ENCODE results near the gene KIF23.
A peak's percentile ranks its signal among the peaks of the same experiment; 100 is the strongest.

KIF23 gene

GRCh38 chr15:69466733-69467132 lies 52.6 kb downstream of the KIF23 start:
- DNase-seq (ENCODE audit: low spot score), result no peak

DNA sequence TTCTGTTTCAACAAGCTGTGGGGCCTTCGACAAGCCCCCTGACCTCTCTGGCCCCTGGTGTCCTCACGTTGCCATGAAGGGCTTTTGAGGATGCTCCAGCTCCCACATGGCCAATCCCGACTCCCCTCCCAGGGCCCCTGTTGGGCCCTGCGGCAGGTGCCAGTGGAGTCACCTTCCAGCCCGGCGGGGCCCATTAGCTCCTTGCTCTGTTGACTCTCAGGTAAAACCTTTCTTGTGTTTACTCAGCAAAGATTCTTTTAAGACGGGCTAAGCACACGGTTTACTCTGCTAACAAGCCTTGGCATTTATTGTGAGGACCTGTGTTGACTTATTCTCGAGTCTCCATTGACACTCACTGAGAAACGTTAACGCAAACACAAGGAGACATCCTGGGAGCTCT lies 53.5 kb downstream of the KIF23 start:
- DNase-seq (ENCODE audit: low spot score), result no peak

DNA sequence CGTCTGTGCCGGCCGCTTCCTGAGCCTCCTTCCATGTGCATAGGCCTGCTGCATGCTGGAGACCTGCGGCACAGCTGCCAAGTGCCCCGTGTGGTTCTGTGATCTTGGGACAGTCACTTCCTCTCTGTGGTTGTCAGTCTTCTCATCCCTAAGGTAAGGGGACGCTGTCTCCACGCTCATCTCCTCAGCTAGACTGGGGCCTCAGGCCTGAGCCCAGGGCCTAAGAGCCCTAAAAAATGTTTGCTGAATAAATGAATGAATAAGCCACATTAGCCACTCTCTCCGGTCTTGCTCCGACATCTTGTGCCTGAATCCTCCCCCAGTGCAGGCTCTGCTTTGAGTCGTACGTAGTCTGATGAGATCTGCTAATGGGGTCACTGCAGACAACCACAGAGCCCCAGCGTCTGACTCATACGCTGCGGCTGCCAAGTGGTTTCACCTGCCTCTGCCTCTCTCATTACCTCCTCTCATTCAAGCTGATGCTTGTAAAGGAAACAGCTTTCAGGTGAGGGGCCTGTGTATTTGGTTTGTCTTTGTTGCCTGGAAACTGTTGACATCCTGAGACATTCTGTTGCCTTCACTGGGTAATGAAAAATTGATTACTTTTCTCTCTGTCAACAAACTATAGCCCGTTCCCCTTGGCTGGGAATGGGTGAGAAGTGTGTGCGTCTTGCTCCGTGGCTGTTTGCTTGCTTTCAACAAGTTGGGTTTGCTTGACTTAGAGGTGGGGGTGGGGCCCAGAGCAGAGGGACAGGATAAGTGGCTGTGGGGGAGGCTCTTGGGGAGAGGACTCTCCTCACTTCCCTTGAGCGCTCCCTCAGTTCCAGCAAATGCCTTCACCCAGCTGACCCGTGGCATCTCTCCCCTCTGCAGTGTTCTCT lies 54.3 kb downstream of the KIF23 start:
- DNase-seq (ENCODE audit: low spot score), result no peak

DNA sequence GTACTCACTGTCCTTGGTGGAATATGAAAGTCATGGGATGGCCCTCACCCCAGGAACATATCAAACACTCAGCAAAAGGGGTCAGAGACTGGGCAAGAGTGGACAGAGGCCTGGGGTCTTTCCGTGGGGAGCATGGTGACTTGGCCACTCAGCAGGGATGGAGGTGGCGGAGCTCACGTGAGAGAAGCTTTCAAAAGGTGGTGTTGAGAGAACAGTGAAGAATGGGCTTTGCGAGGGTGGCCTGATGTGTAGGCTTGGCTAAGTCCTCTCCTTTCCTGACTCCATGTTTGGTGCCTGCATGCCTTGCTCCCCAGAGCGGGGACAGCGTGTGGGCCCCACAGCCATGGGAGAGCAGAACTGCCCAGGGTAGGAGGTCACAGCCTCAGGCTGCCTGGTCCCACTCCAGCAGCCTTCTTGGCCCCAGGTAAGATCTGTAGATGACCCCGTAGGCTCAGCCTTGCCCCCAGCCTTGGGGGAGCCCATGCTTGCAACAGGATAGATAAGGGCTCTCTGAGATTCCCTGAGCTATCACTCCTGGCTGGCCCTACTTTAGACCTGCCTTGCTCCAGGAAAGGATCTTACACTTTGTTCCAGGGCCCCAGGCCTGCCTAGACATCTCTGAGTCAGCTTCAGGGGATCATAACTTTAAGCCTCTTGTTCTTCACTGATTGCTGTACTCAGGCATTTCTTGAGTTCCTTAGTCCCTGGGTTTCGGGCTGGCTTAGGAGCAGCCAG lies 55.5 kb downstream of the KIF23 start:
- DNase-seq (ENCODE audit: low spot score), result no peak

DNA sequence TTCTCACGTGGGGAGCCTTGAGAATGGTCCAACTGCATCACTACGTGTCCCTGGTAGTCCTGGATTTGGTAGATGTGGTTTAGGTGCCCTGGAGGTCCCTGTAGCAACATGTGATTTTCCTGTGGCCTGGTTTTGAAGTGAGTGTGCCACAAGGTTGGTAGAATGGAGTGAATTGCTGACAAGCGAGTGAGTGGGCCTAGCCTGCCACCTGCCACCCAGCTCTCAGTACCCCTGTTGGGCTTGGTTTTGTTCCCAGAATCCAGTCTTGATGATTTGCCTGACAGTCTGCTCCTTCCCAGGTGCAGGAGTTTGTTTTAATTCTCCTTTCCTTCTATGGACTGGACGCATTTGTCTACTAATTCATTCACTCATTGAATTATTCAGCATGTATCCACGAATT lies 57.9 kb downstream of the KIF23 start:
- no peak for DNase-seq (ENCODE audit: low spot score)

DNA sequence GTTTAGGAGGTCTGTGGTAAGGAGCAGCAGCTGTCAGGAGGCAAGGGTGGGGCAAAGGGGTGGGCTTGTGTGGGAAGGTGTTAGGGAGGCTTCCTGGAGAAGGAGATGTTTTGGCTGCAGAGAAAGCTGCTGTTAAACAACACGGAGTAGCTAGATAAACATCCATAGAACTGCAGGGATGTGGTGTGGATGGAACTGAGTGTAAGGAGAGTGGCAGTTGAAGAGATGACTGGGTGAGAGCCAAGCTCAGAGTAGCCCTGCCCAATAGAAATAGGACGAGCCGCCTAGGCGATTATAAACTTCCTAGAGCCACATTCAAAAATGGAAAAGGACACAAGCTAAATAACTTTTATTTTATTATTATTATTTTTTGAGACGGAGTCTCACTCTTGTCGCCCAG lies 58.4 kb downstream of the KIF23 start:
- DNase-seq (ENCODE audit: low spot score), result no peak

DNA sequence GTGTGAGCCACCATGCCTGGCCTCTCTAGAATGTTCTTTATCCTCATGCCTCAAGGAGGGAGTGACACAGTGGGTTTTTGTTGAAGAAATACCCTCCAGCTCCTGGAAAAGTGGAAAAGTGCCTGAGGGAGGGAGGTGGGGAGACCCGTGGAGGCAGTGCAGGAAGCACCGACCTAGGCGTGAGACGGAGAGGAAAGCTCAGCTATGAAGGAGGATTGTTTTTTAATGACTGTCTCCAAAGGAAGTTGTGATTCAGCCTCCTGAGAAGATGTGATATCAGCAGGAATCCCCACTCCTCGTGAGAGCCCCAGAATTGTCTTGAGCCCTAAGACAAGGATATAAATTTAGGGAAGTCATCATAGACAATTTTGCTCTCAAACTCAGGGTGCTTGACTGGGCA lies 60.1 kb downstream of the KIF23 start:
- DNase-seq (ENCODE audit: low spot score), result no peak

DNA sequence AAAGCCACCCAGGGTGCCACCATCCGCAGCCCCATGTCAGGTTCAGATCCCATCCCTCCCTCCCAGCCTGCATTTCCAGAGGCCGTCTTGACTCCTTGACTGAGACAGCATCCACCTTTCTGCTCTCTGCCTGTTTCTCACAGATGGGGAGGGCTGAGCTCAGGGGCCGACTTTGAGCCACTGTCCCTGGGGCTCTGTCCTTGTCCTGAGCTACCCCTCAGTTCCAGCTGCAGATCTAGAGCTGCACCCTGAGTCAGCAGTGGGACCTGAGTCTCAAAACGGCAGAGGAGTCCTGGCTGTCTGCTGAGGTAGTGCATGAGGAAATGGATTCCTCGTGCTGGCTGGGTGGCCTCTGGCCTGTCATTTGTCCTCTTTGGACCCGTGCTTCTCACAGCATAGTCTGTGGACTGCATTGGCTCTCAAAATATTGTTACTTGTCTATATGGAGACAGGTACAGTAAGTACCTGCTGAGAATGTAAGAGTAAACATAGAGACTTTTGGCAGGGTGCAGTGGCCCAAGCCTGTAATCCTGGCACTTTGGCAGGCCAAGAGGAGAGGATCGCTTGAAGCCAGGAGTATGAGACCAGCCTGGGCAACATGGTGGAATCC lies 60.8 kb downstream of the KIF23 start:
- no peak for DNase-seq (ENCODE audit: low spot score)

GRCh38 chr15:69475769-69476358 lies 61.7 kb downstream of the KIF23 start:
- peak; percentile 74 for DNase-seq (ENCODE audit: low spot score)

DNA sequence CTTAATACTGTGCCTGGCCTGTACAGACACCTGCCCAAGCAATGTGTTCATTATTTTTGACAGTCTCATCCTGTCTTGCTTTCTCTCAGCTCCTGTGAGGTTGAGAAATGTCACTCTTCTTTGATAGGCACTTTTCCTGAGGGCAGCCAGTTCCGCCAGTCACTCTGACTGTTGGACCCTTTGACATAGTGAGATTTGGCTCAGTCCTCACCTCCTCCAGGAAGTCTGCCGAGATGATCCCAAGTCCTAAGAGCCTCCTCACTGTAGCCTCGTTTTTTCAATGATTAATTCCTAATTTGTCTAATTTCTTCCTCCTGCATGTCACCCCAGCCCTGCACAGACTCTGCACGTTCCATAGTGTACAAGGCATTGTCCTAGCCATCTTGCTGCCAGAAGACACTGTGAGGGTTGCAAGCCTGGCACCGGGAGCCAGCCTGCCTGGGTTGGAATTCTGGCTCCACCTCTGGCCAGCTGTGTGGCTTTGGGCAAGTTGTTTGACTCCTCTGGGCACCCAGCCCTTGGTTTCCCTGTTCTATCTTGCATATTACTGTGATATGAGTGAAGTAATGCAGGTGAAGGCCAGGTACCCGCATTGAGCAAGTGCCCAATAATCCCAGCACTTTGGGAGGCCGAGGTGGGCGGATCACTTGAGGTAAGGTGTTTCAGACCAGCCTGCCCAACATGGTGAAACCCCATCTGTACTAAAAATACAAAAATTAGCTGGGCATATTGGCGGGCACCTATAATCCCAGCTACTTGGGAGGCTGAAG lies 62.7 kb downstream of the KIF23 start:
- DNase-seq (ENCODE audit: low spot score), result no peak

GRCh38 chr15:69478259-69478781 lies 64.2 kb downstream of the KIF23 start:
- DNase-seq (ENCODE audit: low spot score), result peak; percentile 63

- no peak for DNase-seq (ENCODE audit: low spot score)
Observed at GRCh38 chr15:69479081-69479480, 64.9 kb downstream of the KIF23 start.

DNA sequence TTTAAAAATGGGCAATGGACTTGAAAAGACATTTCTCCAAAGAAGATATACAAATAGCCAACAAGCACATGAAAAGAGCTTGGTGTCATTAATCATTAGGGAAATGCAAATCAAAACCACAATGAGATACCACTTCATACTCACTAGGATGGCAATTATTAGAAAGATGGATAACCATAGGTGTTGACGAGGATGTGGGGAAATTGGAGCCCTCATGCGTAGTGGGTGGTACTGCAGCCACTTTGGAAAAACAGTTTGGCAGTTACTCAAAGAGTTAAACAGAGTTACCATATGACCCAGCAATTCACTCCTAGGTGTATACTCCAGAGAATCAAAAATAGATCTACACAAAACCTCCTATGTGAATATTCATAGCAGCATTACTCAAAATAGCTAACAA lies 65.8 kb downstream of the KIF23 start:
- DNase-seq (ENCODE audit: low spot score), result no peak

DNA sequence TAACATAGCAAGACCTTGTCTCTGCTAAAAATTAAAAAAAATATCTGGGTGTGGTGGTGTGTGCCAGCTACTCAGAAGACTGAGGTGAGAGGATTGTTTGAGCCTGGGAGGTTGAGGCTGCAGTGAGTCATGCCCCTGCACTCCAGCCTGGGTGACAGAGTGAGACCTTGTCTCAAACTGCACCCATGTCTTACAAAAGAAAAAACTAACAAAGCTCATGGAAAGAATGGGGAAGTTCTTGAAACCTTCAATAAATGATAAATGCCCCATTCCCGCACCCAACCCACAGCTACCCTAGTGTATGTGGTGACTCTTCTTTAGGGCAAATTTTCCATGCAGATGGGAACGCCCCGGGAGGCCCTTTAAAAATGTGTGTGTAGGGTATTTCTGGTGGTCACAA lies 66.8 kb downstream of the KIF23 start:
- no peak for DNase-seq (ENCODE audit: low spot score)

- DNase-seq (ENCODE audit: low spot score), result no peak
Observed at GRCh38 chr15:69482686-69483256, 68.6 kb downstream of the KIF23 start.

- no peak for DNase-seq (ENCODE audit: low spot score)
Observed at GRCh38 chr15:69484837-69485236, 70.7 kb downstream of the KIF23 start.

DNA sequence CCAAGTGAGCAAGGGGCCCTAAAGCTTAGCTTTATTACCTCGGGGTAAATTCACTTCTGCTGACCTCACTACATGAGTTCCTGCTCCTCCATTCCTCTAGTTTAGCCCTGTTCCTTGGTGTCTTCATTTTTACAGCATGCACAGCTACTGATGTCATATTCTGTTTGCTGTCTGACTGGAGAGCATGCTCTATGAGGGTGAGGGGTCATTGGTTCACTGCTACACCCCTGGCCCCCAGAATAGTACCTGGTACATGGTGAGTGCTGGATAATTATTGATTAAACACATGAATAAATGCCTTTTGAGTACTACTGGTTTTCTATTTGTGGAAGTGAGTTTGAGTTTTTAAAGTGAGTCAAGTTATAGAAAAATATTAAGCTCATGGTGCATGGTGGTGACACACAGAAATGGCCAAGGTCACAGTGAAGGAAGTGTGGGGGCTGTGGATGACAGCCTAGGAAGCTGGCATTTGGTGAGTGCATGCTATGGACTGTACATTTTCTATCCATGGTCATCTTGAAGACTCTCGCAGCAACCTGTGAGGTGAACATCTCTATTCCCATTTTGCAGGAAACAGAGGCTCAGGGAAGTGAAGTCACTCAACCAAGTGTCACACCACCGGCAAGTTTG lies 72.4 kb downstream of the KIF23 start:
- DNase-seq (ENCODE audit: low spot score), result no peak

DNA sequence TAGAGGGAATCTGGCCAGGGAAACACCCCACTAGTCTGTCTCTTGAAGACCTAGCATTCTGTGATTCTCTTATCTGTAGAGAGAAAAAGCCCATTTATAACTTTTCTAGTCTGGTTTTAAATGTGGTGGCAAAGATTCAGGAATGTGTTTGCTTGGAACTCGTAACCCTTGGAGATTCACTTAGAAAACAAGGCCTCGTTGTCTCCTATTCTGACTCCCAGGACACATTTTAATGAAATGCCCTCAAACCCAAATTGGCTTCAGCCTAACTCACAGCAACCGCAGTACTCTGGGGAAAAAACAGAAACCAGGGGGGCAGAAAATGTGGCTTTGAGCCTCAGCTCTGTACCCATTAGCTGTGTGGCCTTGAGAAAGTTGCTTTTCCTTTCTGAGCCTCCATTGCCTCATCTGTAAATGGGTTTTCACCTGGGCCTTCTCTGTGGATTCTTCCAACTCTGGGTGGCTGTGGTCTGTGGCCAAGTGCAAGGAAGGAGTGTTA lies 75.0 kb downstream of the KIF23 start:
- no peak for DNase-seq (ENCODE audit: low spot score)

DNA sequence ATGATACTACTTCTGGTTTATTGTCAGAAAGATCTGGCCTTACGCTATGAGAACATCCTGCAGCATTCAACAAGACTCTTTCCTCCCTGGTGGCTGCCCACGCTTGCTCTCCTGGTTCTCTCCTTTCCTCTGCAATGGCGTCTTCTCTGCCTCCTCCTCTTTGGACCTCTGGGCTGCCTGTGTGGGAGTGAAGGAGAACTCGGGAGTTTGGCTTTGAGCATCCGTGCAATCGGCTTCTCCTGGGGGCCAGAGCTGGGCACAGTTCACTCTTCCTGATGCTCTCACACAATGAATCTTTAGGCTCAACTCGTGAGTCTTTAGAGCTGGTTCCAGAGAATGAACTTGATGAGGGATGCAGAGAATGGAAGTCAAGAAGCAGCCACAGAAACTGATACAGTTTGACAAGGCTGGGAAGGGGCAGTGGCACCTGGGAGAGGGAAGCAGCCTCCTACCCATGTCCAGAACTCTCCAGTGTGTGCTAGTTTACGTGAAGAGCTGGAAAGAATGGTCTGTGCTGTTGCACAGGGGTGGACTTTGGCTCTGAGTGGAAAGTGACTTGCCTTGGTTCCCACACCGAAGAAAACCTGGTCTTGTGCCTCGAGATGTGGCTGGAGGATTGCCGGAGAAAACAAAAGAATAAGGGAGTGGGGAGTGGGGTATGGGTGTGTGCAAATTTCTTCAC lies 76.3 kb downstream of the KIF23 start:
- no peak for DNase-seq (ENCODE audit: low spot score)

DNA sequence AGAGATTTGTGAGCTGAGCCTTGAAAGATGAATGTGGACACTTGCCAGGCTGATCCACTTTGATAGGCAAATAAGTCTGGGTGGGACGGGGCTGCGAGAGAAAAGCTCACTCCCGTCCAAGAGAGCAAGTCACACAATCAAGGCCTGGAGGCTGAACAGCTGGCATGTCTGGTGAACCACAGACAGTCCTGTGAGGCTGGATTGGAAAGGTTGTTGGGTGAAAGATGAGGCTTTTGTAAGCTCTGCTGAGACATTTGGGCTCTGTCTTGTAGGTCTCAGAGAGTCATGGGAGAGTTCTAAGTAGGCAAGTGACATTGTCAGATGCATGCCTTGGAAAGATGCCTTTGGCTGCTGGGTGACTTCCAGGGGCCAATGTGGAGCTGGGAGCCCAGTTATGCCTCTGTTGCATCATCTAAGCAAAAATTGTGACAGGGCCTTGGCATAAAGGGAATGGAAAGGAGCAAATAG lies 76.9 kb downstream of the KIF23 start:
- DNase-seq (ENCODE audit: low spot score), result no peak

Measured in germinal center (tissue), 1 donor.